Tibial nerve (tissue), 4 donors: Measurements from ENCODE around the gene EVPL.

Experiments
- EP300 ChIP-seq, 2 donors: sonication (generic); formaldehyde crosslinking; IDR thresholded peaks; one replicate each; pipeline ENCODE4 v1.6.1; 2017; ENCODE audit warnings: antibody characterized with exemption in 2 of 2, mild to moderate bottlenecking in 1 of 2
- POLR2A ChIP-seq, 2 donors: fragments of 450-650 bp; IDR thresholded peaks; one replicate each; pipeline ENCODE4 v1.6.1; 2017; ENCODE audit warnings: antibody characterized with exemption in 2 of 2, mild to moderate bottlenecking in 2 of 2, moderate library complexity in 2 of 2
- TF ChIP-seq, protein P1 (sequence below), 5 experiments: fragments of 200-600 bp in 3 of 5; fragments of 450-650 bp in 2 of 5; sonication (generic) in 3 of 5; IDR thresholded peaks; one replicate each; pipeline ENCODE4 v1.5.1; 2016 to 2019; ENCODE audit warnings: antibody characterized with exemption in 5 of 5, mild to moderate bottlenecking in 3 of 5, moderate library complexity in 2 of 5

DNA sequence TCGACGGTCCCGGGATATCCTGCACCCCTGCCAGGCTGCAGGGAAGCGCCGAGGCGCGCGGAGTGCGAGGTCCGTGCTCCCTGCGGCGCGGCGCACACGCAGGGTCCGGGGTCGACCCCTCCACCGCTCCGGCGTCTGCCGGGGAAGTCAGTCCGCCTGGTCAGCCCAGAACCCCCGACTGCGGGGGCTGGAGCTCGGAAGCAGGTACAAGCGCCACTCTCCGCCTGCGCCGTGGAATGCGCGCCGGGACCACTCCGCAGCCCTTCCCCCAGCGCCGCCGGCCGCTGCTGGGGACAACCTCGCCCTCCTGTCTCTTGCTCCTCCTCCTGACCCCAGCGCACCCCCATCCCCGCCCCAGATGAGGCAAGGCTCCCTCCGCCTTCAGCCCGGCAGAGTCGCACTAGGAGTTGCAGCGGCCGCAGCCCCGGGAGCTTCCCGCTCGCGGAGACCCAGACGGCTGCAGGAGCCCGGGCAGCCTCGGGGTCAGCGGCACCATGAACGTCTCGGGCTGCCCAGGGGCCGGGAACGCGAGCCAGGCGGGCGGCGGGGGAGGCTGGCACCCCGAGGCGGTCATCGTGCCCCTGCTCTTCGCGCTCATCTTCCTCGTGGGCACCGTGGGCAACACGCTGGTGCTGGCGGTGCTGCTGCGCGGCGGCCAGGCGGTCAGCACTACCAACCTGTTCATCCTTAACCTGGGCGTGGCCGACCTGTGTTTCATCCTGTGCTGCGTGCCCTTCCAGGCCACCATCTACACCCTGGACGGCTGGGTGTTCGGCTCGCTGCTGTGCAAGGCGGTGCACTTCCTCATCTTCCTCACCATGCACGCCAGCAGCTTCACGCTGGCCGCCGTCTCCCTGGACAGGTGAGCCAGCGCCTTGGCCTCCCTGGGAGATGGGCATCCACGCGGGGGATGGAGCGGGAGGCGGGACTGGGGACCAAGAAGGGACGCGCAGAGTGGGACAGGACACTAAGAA is 47.6 kb upstream of the EVPL start, which contains the start of gene GALR2:
- TF ChIP-seq POLR2A (IDR thresholded peaks at IDR 0.05) (no peak), EP300 (IDR thresholded peaks at IDR 0.05) (no peak)
- TF ChIP-seq, protein P1, sequence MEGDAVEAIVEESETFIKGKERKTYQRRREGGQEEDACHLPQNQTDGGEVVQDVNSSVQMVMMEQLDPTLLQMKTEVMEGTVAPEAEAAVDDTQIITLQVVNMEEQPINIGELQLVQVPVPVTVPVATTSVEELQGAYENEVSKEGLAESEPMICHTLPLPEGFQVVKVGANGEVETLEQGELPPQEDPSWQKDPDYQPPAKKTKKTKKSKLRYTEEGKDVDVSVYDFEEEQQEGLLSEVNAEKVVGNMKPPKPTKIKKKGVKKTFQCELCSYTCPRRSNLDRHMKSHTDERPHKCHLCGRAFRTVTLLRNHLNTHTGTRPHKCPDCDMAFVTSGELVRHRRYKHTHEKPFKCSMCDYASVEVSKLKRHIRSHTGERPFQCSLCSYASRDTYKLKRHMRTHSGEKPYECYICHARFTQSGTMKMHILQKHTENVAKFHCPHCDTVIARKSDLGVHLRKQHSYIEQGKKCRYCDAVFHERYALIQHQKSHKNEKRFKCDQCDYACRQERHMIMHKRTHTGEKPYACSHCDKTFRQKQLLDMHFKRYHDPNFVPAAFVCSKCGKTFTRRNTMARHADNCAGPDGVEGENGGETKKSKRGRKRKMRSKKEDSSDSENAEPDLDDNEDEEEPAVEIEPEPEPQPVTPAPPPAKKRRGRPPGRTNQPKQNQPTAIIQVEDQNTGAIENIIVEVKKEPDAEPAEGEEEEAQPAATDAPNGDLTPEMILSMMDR (IDR thresholded peaks at IDR 0.05) = no peak
